Spleen (tissue), 7 donors: Measurements from ENCODE around the gene FYB1.

Experiments used
- POLR2A ChIP-seq, 3 donors: fragments of 450-650 bp; IDR thresholded peaks; one replicate each; pipeline ENCODE4 v1.5.1; 2017; ENCODE audit warnings: antibody characterized with exemption in 3 of 3, mild to moderate bottlenecking in 1 of 3
- POLR2AphosphoS5 ChIP-seq, 3 donors: sonication (generic); formaldehyde crosslinking; IDR thresholded peaks; one replicate each; pipeline ENCODE4 v1.5.1; 2017; ENCODE audit warnings: antibody characterized with exemption in 3 of 3
- TF ChIP-seq, protein P1 (sequence below), 11 experiments: fragments of 200-600 bp in 7 of 11; fragments of 450-650 bp in 4 of 11; sonication (generic) in 4 of 11; IDR thresholded peaks in 8 of 11; conservative IDR thresholded peaks in 3 of 11; 1 replicate in 7 of 11; 2 replicates in 4 of 11; pipeline versions ENCODE4 v1.4.0 to v1.8.0; 2016 to 2021; ENCODE audit warnings: antibody characterized with exemption in 11 of 11, inconsistent platforms in 4 of 11, mild to moderate bottlenecking in 1 of 11
- donor health status: DM: no; HTN: no; CAD: no; lungs with moderate emphysema.
- donor health status: DM: no; HTN: no; CAD: no.
- donor health status: DM: no; HTN: no; CAD: no.

DNA sequence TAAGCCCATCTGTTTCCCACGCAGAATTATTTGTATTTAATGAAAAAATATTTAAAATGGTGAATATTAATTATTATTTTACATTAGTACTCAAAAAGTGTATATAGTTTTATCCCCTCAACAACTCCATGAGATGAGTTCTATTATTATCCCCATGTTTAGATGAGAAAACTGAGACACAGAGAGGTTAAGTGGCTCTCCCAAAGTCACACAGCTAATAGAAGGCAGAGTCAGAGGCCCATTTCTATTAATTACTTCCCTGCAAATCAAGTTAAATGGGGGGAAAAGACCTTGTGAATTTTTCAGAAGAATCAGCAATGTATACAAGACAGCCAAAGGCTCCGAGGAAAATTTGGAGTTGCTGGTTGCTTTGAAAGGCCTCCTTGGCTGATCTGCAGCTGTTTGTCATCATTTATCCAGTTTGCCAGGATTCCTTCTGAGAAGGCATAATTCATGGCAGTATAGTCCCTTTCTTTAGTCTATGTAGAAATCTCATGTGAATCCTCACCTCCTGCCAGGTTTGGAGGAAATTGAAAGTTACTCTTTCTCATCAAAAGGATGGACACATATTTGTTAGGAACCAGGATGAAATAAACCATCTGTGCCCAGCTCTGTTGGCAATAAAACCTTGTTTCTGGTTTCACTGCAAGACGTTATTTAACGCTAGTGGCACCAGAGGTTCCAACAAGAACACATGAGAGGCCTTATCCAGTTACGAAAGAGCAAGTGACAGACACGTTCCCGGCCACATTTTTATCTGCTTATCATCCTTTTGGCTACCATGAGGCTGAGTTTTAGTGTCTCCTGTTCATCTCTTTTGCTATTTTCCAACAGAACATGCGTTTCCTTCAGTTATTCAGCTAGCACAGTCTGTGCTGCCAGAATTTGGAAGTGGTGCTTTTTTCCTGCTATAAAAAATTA lies 621 bp downstream of the FYB1 start:
- TF ChIP-seq, protein P1, sequence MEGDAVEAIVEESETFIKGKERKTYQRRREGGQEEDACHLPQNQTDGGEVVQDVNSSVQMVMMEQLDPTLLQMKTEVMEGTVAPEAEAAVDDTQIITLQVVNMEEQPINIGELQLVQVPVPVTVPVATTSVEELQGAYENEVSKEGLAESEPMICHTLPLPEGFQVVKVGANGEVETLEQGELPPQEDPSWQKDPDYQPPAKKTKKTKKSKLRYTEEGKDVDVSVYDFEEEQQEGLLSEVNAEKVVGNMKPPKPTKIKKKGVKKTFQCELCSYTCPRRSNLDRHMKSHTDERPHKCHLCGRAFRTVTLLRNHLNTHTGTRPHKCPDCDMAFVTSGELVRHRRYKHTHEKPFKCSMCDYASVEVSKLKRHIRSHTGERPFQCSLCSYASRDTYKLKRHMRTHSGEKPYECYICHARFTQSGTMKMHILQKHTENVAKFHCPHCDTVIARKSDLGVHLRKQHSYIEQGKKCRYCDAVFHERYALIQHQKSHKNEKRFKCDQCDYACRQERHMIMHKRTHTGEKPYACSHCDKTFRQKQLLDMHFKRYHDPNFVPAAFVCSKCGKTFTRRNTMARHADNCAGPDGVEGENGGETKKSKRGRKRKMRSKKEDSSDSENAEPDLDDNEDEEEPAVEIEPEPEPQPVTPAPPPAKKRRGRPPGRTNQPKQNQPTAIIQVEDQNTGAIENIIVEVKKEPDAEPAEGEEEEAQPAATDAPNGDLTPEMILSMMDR (IDR thresholded peaks at IDR 0.05 in 8 of 11, conservative IDR thresholded peaks at IDR 0.05 in 3 of 11), result no peak
- no peak for TF ChIP-seq POLR2A (IDR thresholded peaks at IDR 0.05)
- no peak for TF ChIP-seq POLR2AphosphoS5 (IDR thresholded peaks at IDR 0.05)
